Vagina (tissue), 2 donors: ENCODE data around the gene SRF.

ENCODE experiments used
- POLR2AphosphoS5 ChIP-seq, 2 donors: sonication (generic); formaldehyde crosslinking; IDR thresholded peaks; one replicate each; pipeline ENCODE4 v1.9.0; 2017; ENCODE audit warnings: antibody characterized with exemption in 2 of 2, mild to moderate bottlenecking in 2 of 2, low read depth in 1 of 2; ENCODE audit not compliant: insufficient read depth in 1 of 2
- TF ChIP-seq, protein P1 (sequence below), 3 experiments: fragments of 450-650 bp in 2 of 3; fragments of 200-600 bp in 1 of 3; sonication (generic) in 1 of 3; IDR thresholded peaks; one replicate each; pipeline ENCODE4 v1.5.1; 2017 to 2019; ENCODE audit warnings: antibody characterized with exemption in 3 of 3, mild to moderate bottlenecking in 2 of 3, moderate library complexity in 2 of 3

DNA sequence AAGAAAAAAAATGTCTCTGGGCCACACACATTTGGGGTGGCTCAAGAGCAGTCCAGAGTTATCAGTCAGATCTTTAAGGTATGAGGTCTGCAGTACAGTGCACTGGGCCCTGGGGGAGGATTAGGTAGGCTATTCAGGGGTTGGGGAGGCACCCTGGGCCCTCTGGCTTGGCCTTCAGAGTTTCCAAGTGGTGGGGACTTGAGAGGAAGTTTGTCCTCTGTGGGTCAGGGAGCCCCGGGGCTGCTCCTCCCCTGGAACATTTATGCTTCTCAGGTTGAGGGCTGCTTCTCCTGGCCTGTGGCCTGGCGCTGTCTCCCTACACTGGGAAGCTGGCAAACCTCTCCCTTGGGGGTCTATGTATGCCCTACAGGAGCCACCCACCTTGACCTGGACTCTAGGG, 48.9 kb upstream of the SRF start:
- TF ChIP-seq, protein P1, sequence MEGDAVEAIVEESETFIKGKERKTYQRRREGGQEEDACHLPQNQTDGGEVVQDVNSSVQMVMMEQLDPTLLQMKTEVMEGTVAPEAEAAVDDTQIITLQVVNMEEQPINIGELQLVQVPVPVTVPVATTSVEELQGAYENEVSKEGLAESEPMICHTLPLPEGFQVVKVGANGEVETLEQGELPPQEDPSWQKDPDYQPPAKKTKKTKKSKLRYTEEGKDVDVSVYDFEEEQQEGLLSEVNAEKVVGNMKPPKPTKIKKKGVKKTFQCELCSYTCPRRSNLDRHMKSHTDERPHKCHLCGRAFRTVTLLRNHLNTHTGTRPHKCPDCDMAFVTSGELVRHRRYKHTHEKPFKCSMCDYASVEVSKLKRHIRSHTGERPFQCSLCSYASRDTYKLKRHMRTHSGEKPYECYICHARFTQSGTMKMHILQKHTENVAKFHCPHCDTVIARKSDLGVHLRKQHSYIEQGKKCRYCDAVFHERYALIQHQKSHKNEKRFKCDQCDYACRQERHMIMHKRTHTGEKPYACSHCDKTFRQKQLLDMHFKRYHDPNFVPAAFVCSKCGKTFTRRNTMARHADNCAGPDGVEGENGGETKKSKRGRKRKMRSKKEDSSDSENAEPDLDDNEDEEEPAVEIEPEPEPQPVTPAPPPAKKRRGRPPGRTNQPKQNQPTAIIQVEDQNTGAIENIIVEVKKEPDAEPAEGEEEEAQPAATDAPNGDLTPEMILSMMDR (IDR thresholded peaks at IDR 0.05): no peak
- no peak for TF ChIP-seq POLR2AphosphoS5 (IDR thresholded peaks at IDR 0.05; ENCODE audit: insufficient read depth in 1 of 2, low read depth in 1 of 2)
